Measurements from ENCODE around the gene PRPF8. TPM values are rescaled to one million over a fixed set of nuclear protein-coding genes. Genes with fewer than 3 reads are reported as not detected.

The PRPF8 gene
- polyA plus RNA-seq, 3 donors from 2014 or later = 57.0 to 198 (median 84.1) TPM

GRCh38 chr17:1650731-1651558 is 33.7 kb downstream of the PRPF8 start:
- Mint-ChIP-seq H3K27ac (peak overlapping the region in 2 of 6 donors; percentile 12 to 29), H3K27me3 (ENCODE audit: low read depth in 3 of 3) (peaks cover 1 to 8% (median 3%) of the 10 kb centered on the region in 3 donors), H3K4me1 (peaks cover 0 to 6% of the 10 kb centered on the region in 2 donors), H3K4me3 (peak overlapping the region in 1 of 5 donors; percentile 33), H3K36me3 (peaks cover 15 to 31% (median 21%) of the 10 kb centered on the region in 3 donors), H3K9me3 (no peaks in the 10 kb centered on the region)
- no peak for DNase-seq

GRCh38 chr17:1649844-1650501 is 34.7 kb downstream of the PRPF8 start, which contains the start of gene RILP:
TSS of gene RILP (minus strand) at chr17:1649866. CDS start at chr17:1649804, 62 bp downstream.
- no peak for DNase-seq
- Mint-ChIP-seq H3K4me3 (peak within 1 kb of the TSS; percentile 64 to 79 (median 73)), H3K27ac (peak within 1 kb of the TSS in 1 of 6 donors; percentile 19), H3K36me3 (peaks cover 11 to 26% (median 16%) of the 10 kb centered on the region in 3 donors), H3K9me3 (no peaks in the 10 kb centered on the region), H3K27me3 (ENCODE audit: low read depth in 3 of 3) (peaks cover 1 to 6% (median 3%) of the 10 kb centered on the region in 3 donors), H3K4me1 (peaks cover 0 to 10% of the 10 kb centered on the region in 2 donors)

GRCh38 chr17:1648963-1649843 is 35.5 kb downstream of the PRPF8 start:
- Mint-ChIP-seq H3K4me3 (peak overlapping the region; percentile 64 to 79 (median 73)), H3K4me1 (peaks cover 5 to 15% of the 10 kb centered on the region in 2 donors), H3K27ac (no peak overlapping the region), H3K27me3 (ENCODE audit: low read depth in 3 of 3) (peaks cover 1 to 7% (median 4%) of the 10 kb centered on the region in 3 donors), H3K9me3 (no peaks in the 10 kb centered on the region), H3K36me3 (peaks cover 8 to 21% (median 12%) of the 10 kb centered on the region in 3 donors)
- peak; percentile 92 to 95 (median 95) for DNase-seq

GRCh38 chr17:1648173-1648962 is 36.3 kb downstream of the PRPF8 start:
- peaks cover 10 to 18% of the 10 kb centered on the region in 2 donors for H3K4me1 Mint-ChIP-seq
- no peak for DNase-seq
- no peaks in the 10 kb centered on the region for H3K9me3 Mint-ChIP-seq
- H3K36me3 Mint-ChIP-seq = peaks cover 3 to 12% (median 5%) of the 10 kb centered on the region in 3 donors
- H3K4me3 Mint-ChIP-seq = peak overlapping the region; percentile 65 to 79 (median 73)
- H3K27ac Mint-ChIP-seq = no peak overlapping the region
- H3K27me3 Mint-ChIP-seq (ENCODE audit: low read depth in 3 of 3) = peaks cover 4 to 7% (median 7%) of the 10 kb centered on the region in 3 donors

GRCh38 chr17:1647802-1648171 is 36.9 kb downstream of the PRPF8 start:
- Mint-ChIP-seq H3K27ac (no peak overlapping the region), H3K9me3 (no peaks in the 10 kb centered on the region)
- no peak for DNase-seq

GRCh38 chr17:1646199-1646875 is 38.3 kb downstream of the PRPF8 start:
- H3K9me3 Mint-ChIP-seq = no peaks in the 10 kb centered on the region
- H3K36me3 Mint-ChIP-seq = peaks cover 0 to under 1% (median 0%) of the 10 kb centered on the region in 3 donors
- DNase-seq = no peak
- peaks cover 4 to 9% (median 8%) of the 10 kb centered on the region in 3 donors for H3K27me3 Mint-ChIP-seq (ENCODE audit: low read depth in 3 of 3)
- H3K4me3 Mint-ChIP-seq = peak overlapping the region in 4 of 5 donors; percentile 18 to 50 (median 24)
- peaks cover 10 to 19% of the 10 kb centered on the region in 2 donors for H3K4me1 Mint-ChIP-seq
- H3K27ac Mint-ChIP-seq = peak overlapping the region in 1 of 6 donors; percentile 9

More at GRCh38 chr17:1647802-1648171, 36.9 kb downstream of the PRPF8 start:
- peaks cover 4 to 7% (median 6%) of the 10 kb centered on the region in 3 donors for H3K27me3 Mint-ChIP-seq (ENCODE audit: low read depth in 3 of 3)
- H3K36me3 Mint-ChIP-seq = peaks cover 0 to 6% (median 0%) of the 10 kb centered on the region in 3 donors
- peaks cover 10 to 18% of the 10 kb centered on the region in 2 donors for H3K4me1 Mint-ChIP-seq
- peak overlapping the region in 4 of 5 donors; percentile 44 to 79 (median 74) for H3K4me3 Mint-ChIP-seq

- H3K36me3 Mint-ChIP-seq = no peaks in the 10 kb centered on the region
- H3K4me1 Mint-ChIP-seq = peaks cover 10 to 19% of the 10 kb centered on the region in 2 donors
- peak within 1 kb of the TSS; percentile 80 to 91 (median 82) for H3K4me3 Mint-ChIP-seq
- H3K9me3 Mint-ChIP-seq = no peaks in the 10 kb centered on the region
- H3K27me3 Mint-ChIP-seq (ENCODE audit: low read depth in 3 of 3) = peaks cover 4 to 9% (median 9%) of the 10 kb centered on the region in 3 donors
- DNase-seq = no peak
- peak within 1 kb of the TSS in 2 of 6 donors; percentile 32 to 51 for H3K27ac Mint-ChIP-seq
Observed at GRCh38 chr17:1645207-1646171, 39.2 kb downstream of the PRPF8 start, which contains the start of gene SCARF1. TSS of gene SCARF1 (minus strand) at chr17:1645732. CDS start at chr17:1645697, 35 bp downstream.

- Mint-ChIP-seq H3K9me3 (no peaks in the 10 kb centered on the region), H3K27ac (peak overlapping the region in 4 of 6 donors; percentile 32 to 62 (median 46)), H3K4me1 (peaks cover 10 to 17% of the 10 kb centered on the region in 2 donors), H3K27me3 (ENCODE audit: low read depth in 3 of 3) (peaks cover 4 to 9% (median 9%) of the 10 kb centered on the region in 3 donors), H3K36me3 (no peaks in the 10 kb centered on the region), H3K4me3 (peak overlapping the region; percentile 80 to 91 (median 82))
- peak in 1 of 3 donors; percentile 28 for DNase-seq
Observed at GRCh38 chr17:1644493-1645206, 40.0 kb downstream of the PRPF8 start.

GRCh38 chr17:1643999-1644492 is 40.6 kb downstream of the PRPF8 start:
- Mint-ChIP-seq H3K27me3 (ENCODE audit: low read depth in 3 of 3) (peaks cover 4 to 10% (median 9%) of the 10 kb centered on the region in 3 donors), H3K9me3 (no peaks in the 10 kb centered on the region), H3K27ac (peak overlapping the region in 4 of 6 donors; percentile 32 to 62 (median 48)), H3K36me3 (no peaks in the 10 kb centered on the region), H3K4me1 (peaks cover 10 to 17% of the 10 kb centered on the region in 2 donors), H3K4me3 (peak overlapping the region; percentile 80 to 91 (median 82))
- peak in 1 of 3 donors; percentile 15 for DNase-seq

- no peak overlapping the region for H3K27ac Mint-ChIP-seq
- peak overlapping the region in 4 of 5 donors; percentile 80 to 91 (median 86) for H3K4me3 Mint-ChIP-seq
- H3K27me3 Mint-ChIP-seq (ENCODE audit: low read depth in 3 of 3) = peaks cover 4 to 10% (median 9%) of the 10 kb centered on the region in 3 donors
- no peaks in the 10 kb centered on the region for H3K36me3 Mint-ChIP-seq
- peaks cover 10 to 17% of the 10 kb centered on the region in 2 donors for H3K4me1 Mint-ChIP-seq
- H3K9me3 Mint-ChIP-seq = no peaks in the 10 kb centered on the region
- peak; percentile 55 to 68 (median 64) for DNase-seq
Observed at GRCh38 chr17:1643293-1643998, 41.2 kb downstream of the PRPF8 start.

All from immature natural killer cell (primary cell).